Measurements from ENCODE around the gene SRCAP.

Gene SRCAP

GRCh38 chr16:30764816-30765465, 66.0 kb downstream of the SRCAP start:
- Histone ChIP-seq H3K4me1 (ENCODE audit: control insufficient read depth, insufficient read depth, low read length) (peaks cover 2% of the 10 kb centered on the region; the same call in 1 of the 2 replicates), H3K27ac (ENCODE audit: low read length) (no peak overlapping the region), H3K36me3 (ENCODE audit: control insufficient read depth, insufficient read depth, low read length) (peaks cover 47% of the 10 kb centered on the region), H3K27me3 (ENCODE audit: control insufficient read depth, insufficient read depth, low read length) (no peaks in the 10 kb centered on the region), H3K9me3 (ENCODE audit: control insufficient read depth, insufficient read depth, low read length) (no peaks in the 10 kb centered on the region), H3K4me3 (ENCODE audit: low read length) (no peak overlapping the region)
- WGBS (ENCODE audit: insufficient coverage, insufficient read length), result no CpG with 5 or more reads among the region's 12 CpGs
- no peak for DNase-seq (ENCODE audit: low read depth, low spot score)

DNA sequence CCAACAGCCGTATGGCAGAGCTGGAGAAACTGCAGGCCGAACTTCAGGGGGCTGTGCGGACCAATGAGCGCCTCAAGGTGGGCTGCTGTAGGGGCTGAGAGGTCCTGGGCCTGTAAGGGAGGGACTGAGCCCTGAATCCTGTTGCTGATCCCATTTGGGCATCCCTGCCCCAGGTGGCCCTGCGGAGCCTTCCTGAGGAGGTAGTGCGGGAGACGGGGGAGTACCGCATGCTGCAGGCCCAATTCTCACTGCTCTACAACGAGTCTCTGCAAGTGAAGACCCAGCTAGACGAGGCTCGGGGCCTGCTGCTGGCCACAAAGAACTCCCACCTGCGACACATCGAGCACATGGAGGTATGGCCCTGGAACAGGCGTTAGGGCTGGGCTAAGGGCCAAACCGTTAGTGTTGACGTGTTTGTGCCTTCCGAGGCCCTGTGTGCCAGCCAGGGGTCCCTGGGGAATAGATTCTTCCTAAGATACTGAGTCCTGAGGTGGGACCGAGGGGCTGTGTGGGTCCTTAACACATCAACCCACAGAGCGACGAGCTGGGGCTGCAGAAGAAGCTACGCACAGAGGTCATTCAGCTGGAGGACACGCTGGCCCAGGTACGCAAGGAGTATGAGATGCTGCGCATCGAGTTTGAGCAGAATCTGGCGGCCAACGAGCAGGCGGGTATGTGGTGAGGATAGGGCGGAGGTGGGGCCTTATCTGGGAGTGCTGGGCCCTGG, 67.4 kb downstream of the SRCAP start:
- Histone ChIP-seq H3K27me3 (ENCODE audit: control insufficient read depth, insufficient read depth, low read length) (no peaks in the 10 kb centered on the region), H3K4me3 (ENCODE audit: low read length) (no peak overlapping the region), H3K4me1 (ENCODE audit: control insufficient read depth, insufficient read depth, low read length) (peaks cover 2% of the 10 kb centered on the region; the same call in 1 of the 2 replicates), H3K9me3 (ENCODE audit: control insufficient read depth, insufficient read depth, low read length) (no peaks in the 10 kb centered on the region), H3K36me3 (ENCODE audit: control insufficient read depth, insufficient read depth, low read length) (peaks cover 47% of the 10 kb centered on the region), H3K27ac (ENCODE audit: low read length) (no peak overlapping the region)
- no CpG with 5 or more reads among the region's 29 CpGs for WGBS (ENCODE audit: insufficient coverage, insufficient read length)
- DNase-seq (ENCODE audit: low read depth, low spot score), result no peak

- Histone ChIP-seq H3K9me3 (ENCODE audit: control insufficient read depth, insufficient read depth, low read length) (no peaks in the 10 kb centered on the region), H3K27ac (ENCODE audit: low read length) (no peak overlapping the region), H3K36me3 (ENCODE audit: control insufficient read depth, insufficient read depth, low read length) (peaks cover 52% of the 10 kb centered on the region), H3K4me1 (ENCODE audit: control insufficient read depth, insufficient read depth, low read length) (peaks cover 2% of the 10 kb centered on the region; the same call in 1 of the 2 replicates), H3K4me3 (ENCODE audit: low read length) (no peak overlapping the region), H3K27me3 (ENCODE audit: control insufficient read depth, insufficient read depth, low read length) (no peaks in the 10 kb centered on the region)
- DNase-seq (ENCODE audit: low read depth, low spot score), result no peak
- no CpG with 5 or more reads among the region's 4 CpGs for WGBS (ENCODE audit: insufficient coverage, insufficient read length)
Observed at GRCh38 chr16:30766933-30767284, 67.9 kb downstream of the SRCAP start.

DNA sequence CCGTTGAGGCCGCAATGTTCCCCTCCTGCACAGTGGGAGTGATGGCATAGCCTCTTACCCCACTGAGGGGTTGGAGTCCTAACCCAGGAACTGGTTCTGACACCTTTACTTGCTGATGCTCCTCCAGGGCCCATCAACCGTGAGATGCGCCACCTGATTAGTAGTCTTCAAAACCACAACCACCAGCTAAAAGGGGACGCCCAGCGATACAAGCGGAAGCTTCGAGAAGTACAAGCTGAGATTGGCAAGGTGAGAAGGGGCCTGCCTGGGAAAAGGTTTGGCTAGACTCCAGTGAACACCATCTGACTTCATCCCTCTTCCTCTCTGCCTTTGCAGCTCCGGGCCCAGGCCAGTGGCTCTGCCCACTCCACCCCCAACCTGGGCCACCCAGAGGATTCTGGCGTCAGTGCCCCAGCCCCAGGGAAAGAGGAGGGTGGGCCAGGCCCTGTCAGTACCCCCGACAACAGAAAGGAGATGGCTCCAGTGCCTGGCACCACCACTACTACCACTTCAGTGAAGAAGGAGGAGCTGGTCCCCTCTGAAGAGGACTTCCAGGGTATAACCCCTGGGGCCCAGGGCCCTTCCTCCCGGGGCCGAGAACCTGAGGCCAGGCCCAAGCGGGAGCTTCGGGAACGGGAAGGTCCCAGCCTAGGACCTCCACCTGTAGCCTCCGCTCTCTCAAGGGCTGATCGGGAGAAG, 68.9 kb downstream of the SRCAP start:
- no peaks in the 10 kb centered on the region for H3K9me3 ChIP-seq (ENCODE audit: control insufficient read depth, insufficient read depth, low read length)
- H3K4me1 ChIP-seq (ENCODE audit: control insufficient read depth, insufficient read depth, low read length), result peaks cover under 1% of the 10 kb centered on the region; the same call in 1 of the 2 replicates
- H3K27me3 ChIP-seq (ENCODE audit: control insufficient read depth, insufficient read depth, low read length), result no peaks in the 10 kb centered on the region
- no CpG with 5 or more reads among the region's 18 CpGs for WGBS (ENCODE audit: insufficient coverage, insufficient read length)
- peaks cover 55% of the 10 kb centered on the region for H3K36me3 ChIP-seq (ENCODE audit: control insufficient read depth, insufficient read depth, low read length)
- H3K27ac ChIP-seq (ENCODE audit: low read length), result no peak overlapping the region
- no peak overlapping the region for H3K4me3 ChIP-seq (ENCODE audit: low read length)
- DNase-seq (ENCODE audit: low read depth, low spot score), result no peak

DNA sequence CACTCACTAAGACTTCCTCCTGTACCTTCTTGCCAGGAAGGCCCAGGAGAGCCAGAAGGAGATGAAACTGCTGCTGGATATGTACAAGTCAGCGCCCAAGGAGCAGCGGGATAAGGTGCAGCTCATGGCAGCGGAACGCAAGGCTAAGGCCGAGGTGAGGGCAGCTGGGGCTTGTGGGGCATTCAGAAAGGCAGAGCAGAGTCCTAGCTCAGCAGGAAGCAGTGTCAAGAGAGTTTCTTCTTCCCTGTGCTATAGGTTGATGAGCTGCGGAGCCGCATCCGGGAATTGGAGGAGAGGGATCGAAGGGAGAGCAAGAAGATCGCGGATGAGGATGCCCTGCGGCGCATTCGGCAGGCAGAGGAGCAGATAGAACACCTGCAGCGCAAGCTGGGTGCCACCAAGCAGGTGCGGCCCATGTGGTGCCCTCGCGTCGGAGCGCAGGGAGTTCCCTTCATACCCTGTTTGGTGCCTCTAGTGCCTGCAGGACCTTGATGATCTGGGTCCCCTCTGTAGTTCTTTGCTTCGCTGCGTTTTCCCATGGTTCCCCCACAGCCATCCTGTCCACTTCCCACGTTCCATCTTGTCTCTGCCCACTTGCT, 69.7 kb downstream of the SRCAP start:
- no peak overlapping the region for H3K4me3 ChIP-seq (ENCODE audit: low read length)
- WGBS (ENCODE audit: insufficient coverage, insufficient read length), result no CpG with 5 or more reads among the region's 23 CpGs
- H3K4me1 ChIP-seq (ENCODE audit: control insufficient read depth, insufficient read depth, low read length), result no peaks in the 10 kb centered on the region
- peaks cover 62% of the 10 kb centered on the region for H3K36me3 ChIP-seq (ENCODE audit: control insufficient read depth, insufficient read depth, low read length)
- DNase-seq (ENCODE audit: low read depth, low spot score), result no peak
- no peak overlapping the region for H3K27ac ChIP-seq (ENCODE audit: low read length)
- no peaks in the 10 kb centered on the region for H3K27me3 ChIP-seq (ENCODE audit: control insufficient read depth, insufficient read depth, low read length)
- H3K9me3 ChIP-seq (ENCODE audit: control insufficient read depth, insufficient read depth, low read length), result no peaks in the 10 kb centered on the region

GRCh38 chr16:30769379-30770089, 70.6 kb downstream of the SRCAP start:
- H3K27me3 ChIP-seq (ENCODE audit: control insufficient read depth, insufficient read depth, low read length), result no peaks in the 10 kb centered on the region
- H3K4me1 ChIP-seq (ENCODE audit: control insufficient read depth, insufficient read depth, low read length), result no peaks in the 10 kb centered on the region
- no peak overlapping the region for H3K27ac ChIP-seq (ENCODE audit: low read length)
- H3K9me3 ChIP-seq (ENCODE audit: control insufficient read depth, insufficient read depth, low read length), result no peaks in the 10 kb centered on the region
- WGBS (ENCODE audit: insufficient coverage, insufficient read length), result no CpG with 5 or more reads among the region's 17 CpGs
- peaks cover 59% of the 10 kb centered on the region for H3K36me3 ChIP-seq (ENCODE audit: control insufficient read depth, insufficient read depth, low read length)
- DNase-seq (ENCODE audit: low read depth, low spot score), result no peak
- H3K4me3 ChIP-seq (ENCODE audit: low read length), result no peak overlapping the region

- H3K4me1 ChIP-seq (ENCODE audit: control insufficient read depth, insufficient read depth, low read length), result no peaks in the 10 kb centered on the region; the same call in 1 of the 2 replicates
- H3K4me3 ChIP-seq (ENCODE audit: low read length), result no peak overlapping the region
- H3K27me3 ChIP-seq (ENCODE audit: control insufficient read depth, insufficient read depth, low read length), result no peaks in the 10 kb centered on the region
- peaks cover 42% of the 10 kb centered on the region for H3K36me3 ChIP-seq (ENCODE audit: control insufficient read depth, insufficient read depth, low read length)
- DNase-seq (ENCODE audit: low read depth, low spot score), result no peak
- no CpG with 5 or more reads among the region's 14 CpGs for WGBS (ENCODE audit: insufficient coverage, insufficient read length)
- H3K27ac ChIP-seq (ENCODE audit: low read length), result no peak overlapping the region
- H3K9me3 ChIP-seq (ENCODE audit: control insufficient read depth, insufficient read depth, low read length), result no peaks in the 10 kb centered on the region
Observed at GRCh38 chr16:30771726-30772125, 72.8 kb downstream of the SRCAP start.

DNA sequence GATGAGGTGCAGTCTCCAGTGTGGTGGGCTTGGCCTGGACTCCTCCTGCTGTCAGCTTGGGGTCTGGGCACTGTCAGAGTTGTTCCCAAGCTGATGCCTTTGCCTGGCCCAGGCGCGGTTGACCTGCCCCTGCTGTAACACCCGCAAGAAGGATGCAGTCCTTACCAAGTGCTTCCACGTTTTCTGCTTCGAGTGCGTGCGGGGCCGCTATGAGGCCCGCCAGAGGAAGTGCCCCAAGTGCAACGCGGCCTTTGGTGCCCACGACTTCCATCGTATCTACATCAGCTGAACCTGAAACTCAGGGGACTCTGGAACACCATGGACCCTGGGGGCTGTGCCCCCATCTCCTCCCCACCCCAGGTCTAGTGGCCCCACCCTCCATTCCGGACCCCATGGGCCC, 74.9 kb downstream of the SRCAP start:
- no peaks in the 10 kb centered on the region for H3K27me3 ChIP-seq (ENCODE audit: control insufficient read depth, insufficient read depth, low read length)
- no peak overlapping the region for H3K4me3 ChIP-seq (ENCODE audit: low read length)
- no peak overlapping the region for H3K27ac ChIP-seq (ENCODE audit: low read length)
- no peak for DNase-seq (ENCODE audit: low read depth, low spot score)
- H3K36me3 ChIP-seq (ENCODE audit: control insufficient read depth, insufficient read depth, low read length), result peaks cover 28% of the 10 kb centered on the region
- H3K4me1 ChIP-seq (ENCODE audit: control insufficient read depth, insufficient read depth, low read length), result no peaks in the 10 kb centered on the region; the same call in 1 of the 2 replicates
- WGBS (ENCODE audit: insufficient coverage, insufficient read length), result no CpG with 5 or more reads among the region's 14 CpGs
- H3K9me3 ChIP-seq (ENCODE audit: control insufficient read depth, insufficient read depth, low read length), result no peaks in the 10 kb centered on the region

- no peak overlapping the region for H3K27ac ChIP-seq (ENCODE audit: low read length)
- H3K4me3 ChIP-seq (ENCODE audit: low read length), result no peak overlapping the region; the same call in 1 of the 2 replicates
- no peak for DNase-seq (ENCODE audit: low read depth, low spot score)
- WGBS (ENCODE audit: insufficient coverage, insufficient read length), result no CpG with 5 or more reads among the region's 8 CpGs
- H3K4me1 ChIP-seq (ENCODE audit: control insufficient read depth, insufficient read depth, low read length), result no peaks in the 10 kb centered on the region; the same call in 1 of the 2 replicates
- peaks cover 20% of the 10 kb centered on the region for H3K36me3 ChIP-seq (ENCODE audit: control insufficient read depth, insufficient read depth, low read length)
- no peaks in the 10 kb centered on the region for H3K27me3 ChIP-seq (ENCODE audit: control insufficient read depth, insufficient read depth, low read length)
- no peaks in the 10 kb centered on the region for H3K9me3 ChIP-seq (ENCODE audit: control insufficient read depth, insufficient read depth, low read length)
Observed at GRCh38 chr16:30774367-30775130, 75.6 kb downstream of the SRCAP start.
